ENCODE measurements around the gene POLE.

DNA sequence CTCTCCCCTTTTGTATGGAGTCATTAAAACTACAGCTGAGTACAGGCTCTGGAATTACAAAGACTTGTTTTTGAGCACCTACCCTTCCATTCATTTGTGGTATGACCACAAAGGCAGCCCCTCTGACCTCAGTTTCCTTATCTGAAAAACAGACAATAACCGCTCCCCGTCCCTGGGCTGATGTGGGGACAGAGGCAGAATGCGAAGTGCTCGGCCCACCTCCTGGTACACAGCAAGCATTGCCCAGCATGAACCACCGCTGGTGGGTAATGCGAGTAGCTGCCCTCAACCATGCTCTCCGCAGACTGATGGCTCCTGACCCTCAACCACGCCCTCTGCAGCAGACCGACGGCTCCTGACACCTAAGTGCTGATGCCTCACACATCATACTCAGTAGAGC is 46.2 kb downstream of the POLE start:
- TF ChIP-seq, protein P1, sequence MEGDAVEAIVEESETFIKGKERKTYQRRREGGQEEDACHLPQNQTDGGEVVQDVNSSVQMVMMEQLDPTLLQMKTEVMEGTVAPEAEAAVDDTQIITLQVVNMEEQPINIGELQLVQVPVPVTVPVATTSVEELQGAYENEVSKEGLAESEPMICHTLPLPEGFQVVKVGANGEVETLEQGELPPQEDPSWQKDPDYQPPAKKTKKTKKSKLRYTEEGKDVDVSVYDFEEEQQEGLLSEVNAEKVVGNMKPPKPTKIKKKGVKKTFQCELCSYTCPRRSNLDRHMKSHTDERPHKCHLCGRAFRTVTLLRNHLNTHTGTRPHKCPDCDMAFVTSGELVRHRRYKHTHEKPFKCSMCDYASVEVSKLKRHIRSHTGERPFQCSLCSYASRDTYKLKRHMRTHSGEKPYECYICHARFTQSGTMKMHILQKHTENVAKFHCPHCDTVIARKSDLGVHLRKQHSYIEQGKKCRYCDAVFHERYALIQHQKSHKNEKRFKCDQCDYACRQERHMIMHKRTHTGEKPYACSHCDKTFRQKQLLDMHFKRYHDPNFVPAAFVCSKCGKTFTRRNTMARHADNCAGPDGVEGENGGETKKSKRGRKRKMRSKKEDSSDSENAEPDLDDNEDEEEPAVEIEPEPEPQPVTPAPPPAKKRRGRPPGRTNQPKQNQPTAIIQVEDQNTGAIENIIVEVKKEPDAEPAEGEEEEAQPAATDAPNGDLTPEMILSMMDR (IDR thresholded peaks at IDR 0.05 in 2 of 3, conservative IDR thresholded peaks at IDR 0.05 in 1 of 3; ENCODE audit: control insufficient read depth in 2 of 3, extremely low read depth in 1 of 3, insufficient read depth in 1 of 3, low read depth in 3 of 3, low read length in 3 of 3): no peak
- no peak for TF ChIP-seq RAD51 (IDR thresholded peaks at IDR 0.05)
- TF ChIP-seq SUZ12 (IDR thresholded peaks at IDR 0.05; ENCODE audit: unreplicated experiment): no peak
- no peak for TF ChIP-seq FOXK2 (IDR thresholded peaks at IDR 0.05)
- no peak for TF ChIP-seq RELA (IDR thresholded peaks at IDR 0.05; ENCODE audit: borderline replicate concordance, partially characterized antibody)
- no peak for TF ChIP-seq ZNF384 (IDR thresholded peaks at IDR 0.05; ENCODE audit: borderline replicate concordance, low read depth, low read length)
- no peak for TF ChIP-seq SRF (IDR thresholded peaks at IDR 0.05; ENCODE audit: low read depth in 2 of 2, low read length in 2 of 2)
- no peak for TF ChIP-seq POLR2AphosphoS5 (IDR thresholded peaks at IDR 0.05; ENCODE audit: low read length)
- no peak for TF ChIP-seq BHLHE40 (IDR thresholded peaks at IDR 0.05; ENCODE audit: borderline replicate concordance in 1 of 2, low read depth in 2 of 2, low read length in 1 of 2)
- TF ChIP-seq RB1 (IDR thresholded peaks at IDR 0.05; ENCODE audit: borderline replicate concordance): no peak
- TF ChIP-seq, protein P2, sequence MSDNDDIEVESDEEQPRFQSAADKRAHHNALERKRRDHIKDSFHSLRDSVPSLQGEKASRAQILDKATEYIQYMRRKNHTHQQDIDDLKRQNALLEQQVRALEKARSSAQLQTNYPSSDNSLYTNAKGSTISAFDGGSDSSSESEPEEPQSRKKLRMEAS (IDR thresholded peaks at IDR 0.05; ENCODE audit: low read depth, low read length): no peak
- no peak for TF ChIP-seq GABPA (IDR thresholded peaks at IDR 0.05; ENCODE audit: low read depth)
- TF ChIP-seq ZBTB33 (IDR thresholded peaks at IDR 0.05): no peak

Data from GM12878 (cell line).